GM10847 (cell line): Measurements from ENCODE around the gene ACSM4.

Experiments used
- POLR2A ChIP-seq: IDR thresholded peaks from 2 replicates; pipeline ENCODE4 v1.6.1; 2011; ENCODE audit not compliant: insufficient read length; ENCODE audit errors: extremely low read depth

ACSM4 gene

DNA sequence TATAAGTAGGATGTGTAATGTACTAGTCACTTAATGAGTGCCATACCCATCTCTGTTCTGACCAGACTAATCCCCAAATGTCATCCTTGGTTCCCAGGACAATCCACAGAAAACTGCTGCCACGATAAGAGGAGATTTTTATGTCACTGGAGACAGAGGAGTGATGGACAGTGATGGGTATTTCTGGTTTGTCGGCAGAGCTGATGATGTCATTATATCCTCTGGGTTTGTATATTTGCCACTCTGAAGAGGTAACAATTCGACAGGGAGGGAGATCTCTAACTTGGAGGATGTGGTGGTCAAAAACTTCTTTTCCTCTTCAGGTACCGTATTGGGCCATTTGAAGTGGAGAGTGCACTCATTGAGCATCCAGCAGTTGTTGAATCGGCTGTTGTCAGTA, 20.3 kb downstream of the ACSM4 start:
- no peak for TF ChIP-seq POLR2A

DNA sequence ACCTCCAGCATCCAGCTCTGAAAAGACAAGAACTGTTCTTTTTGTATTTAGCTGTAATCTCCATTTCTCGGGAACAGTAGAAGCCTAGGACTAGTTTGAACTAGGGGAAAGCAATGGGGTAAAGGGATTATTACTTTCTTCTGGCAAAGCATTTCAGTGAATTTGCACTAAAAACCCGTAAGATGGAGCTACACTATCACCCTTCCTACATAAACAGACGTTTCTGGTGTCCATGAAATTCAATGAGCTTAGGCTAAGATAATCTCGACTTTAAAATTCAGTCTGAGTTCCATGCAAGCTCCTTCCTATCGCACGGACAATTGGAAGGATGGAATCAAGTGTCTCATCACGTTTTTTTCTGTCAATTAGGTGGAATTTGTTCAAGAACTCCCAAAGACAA, 24.0 kb downstream of the ACSM4 start:
- TF ChIP-seq POLR2A, result no peak

DNA sequence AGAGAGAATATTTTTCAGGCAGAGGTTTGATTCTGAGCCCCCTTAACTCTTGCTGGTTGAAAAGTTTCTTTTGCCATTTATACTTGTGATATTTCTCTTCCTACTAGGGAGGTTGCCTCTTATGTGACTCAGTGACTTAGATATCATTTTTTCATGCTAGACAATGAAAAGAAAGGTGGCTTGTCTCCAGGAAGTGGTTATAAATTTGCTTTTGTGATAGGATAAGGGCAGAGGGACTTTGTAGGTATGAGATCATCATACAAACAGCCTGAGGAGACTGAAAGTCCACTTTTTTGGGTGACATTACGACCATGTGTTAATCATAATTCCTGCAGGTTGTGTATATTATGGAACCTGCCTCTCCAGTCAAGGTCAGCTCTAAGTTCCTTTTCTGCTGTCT, 35.8 kb downstream of the ACSM4 start:
- no peak for TF ChIP-seq POLR2A

- TF ChIP-seq POLR2A, result no peak
These were observed 41.1 kb downstream of the ACSM4 start for GRCh38 chr12:7344833-7345606.

DNA sequence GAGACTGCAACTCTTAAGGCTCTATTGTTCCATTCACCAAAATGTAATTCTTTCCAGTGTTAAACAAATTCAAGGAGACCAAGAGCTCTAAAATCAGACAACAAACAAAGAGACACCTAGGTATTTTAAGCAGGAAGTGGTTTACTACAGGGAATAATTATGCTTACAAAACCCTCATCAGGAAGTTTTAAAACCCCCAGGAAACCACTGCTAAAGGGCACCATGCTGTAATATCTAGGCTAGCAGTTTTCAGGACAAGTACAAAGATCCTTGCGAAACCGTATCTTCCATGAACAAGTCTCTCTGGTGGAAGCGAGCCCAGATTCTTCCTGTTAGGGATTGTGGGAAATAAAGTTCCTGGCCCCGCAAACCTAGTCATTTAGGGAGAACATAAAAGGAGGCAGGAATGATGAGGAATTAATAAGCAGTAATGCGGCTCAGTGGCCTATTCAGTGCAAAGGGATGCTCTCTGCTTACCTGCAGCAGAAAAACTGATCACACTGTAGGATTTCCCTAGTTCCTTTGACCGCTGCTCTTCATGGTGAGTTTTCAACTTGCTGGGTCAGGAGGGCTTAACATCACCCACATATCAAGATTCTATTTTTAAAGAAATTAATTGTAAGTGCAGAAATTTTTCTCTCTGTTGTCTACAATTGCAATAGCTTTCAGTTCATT, 42.8 kb downstream of the ACSM4 start:
- TF ChIP-seq POLR2A, result no peak

DNA sequence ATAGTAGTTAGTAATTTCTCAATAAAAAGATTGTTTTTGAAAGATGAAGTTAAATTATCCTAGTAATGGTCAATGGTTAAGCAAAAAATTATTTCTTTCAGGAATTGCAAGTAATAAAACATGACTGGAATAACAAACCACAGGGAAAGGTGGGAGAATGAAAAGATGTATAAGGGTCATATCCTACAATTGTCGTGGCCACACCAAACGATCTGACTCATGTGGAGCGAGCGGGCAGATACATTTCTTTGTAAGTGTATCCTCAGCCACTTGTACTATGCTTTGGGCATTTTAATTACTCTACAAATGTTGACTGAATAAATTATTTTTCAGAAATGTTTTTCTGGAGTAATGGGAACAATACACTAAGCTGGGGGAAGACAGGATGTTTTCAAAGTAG, 45.5 kb downstream of the ACSM4 start:
- no peak for TF ChIP-seq POLR2A

GRCh38 chr12:7351177-7351576, 47.3 kb downstream of the ACSM4 start:
- TF ChIP-seq POLR2A, result no peak

DNA sequence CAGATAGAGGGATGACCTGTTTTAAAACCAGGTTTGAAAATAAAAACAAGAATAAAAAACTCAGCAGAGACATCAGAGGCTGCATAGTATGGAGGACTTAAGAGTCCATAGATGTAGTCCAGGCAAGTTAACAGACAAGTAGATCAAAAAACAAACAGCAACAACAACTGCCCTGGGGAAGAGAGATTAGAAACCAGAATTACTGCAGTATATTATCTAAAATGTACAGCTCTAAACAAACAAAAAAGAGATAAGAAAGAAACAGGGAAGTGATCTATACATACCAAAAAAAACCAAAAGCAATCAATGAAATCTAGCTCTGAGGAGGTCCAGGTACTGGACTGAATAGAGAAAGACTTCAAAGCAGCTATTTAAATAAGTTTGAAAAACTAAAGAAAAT, 48.8 kb downstream of the ACSM4 start:
- TF ChIP-seq POLR2A, result no peak

GRCh38 chr12:7354529-7354928, 50.7 kb downstream of the ACSM4 start:
- TF ChIP-seq POLR2A, result no peak

- TF ChIP-seq POLR2A, result no peak
These were observed 57.4 kb downstream of the ACSM4 start for GRCh38 chr12:7361265-7361664.

- no peak for TF ChIP-seq POLR2A
These were observed 58.9 kb downstream of the ACSM4 start for GRCh38 chr12:7362734-7363133.

DNA sequence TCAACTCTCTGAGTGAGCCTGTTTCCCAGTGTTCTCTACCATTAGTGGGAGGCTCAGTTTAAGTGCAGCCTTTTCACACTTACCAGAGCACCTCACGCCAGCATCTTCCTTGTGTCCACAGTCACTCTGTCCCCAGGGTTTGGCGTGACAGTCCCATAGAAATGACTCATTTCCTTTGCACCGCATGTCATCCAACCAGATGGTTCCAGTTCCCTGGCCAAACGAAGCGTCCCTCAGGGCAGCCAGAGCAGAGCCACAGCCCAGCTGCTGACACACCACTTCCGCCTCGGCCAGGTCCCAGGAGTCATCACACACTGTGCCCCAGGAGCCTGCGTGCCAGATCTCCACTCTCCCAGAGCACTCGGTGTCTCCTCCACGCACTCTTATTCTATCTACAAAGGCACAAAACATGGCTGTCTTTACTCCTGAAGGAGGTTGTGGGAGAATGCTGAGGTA, 65.4 kb downstream of the ACSM4 start:
- no peak for TF ChIP-seq POLR2A

- no peak for TF ChIP-seq POLR2A
These were observed 69.4 kb downstream of the ACSM4 start for GRCh38 chr12:7373226-7373625.

DNA sequence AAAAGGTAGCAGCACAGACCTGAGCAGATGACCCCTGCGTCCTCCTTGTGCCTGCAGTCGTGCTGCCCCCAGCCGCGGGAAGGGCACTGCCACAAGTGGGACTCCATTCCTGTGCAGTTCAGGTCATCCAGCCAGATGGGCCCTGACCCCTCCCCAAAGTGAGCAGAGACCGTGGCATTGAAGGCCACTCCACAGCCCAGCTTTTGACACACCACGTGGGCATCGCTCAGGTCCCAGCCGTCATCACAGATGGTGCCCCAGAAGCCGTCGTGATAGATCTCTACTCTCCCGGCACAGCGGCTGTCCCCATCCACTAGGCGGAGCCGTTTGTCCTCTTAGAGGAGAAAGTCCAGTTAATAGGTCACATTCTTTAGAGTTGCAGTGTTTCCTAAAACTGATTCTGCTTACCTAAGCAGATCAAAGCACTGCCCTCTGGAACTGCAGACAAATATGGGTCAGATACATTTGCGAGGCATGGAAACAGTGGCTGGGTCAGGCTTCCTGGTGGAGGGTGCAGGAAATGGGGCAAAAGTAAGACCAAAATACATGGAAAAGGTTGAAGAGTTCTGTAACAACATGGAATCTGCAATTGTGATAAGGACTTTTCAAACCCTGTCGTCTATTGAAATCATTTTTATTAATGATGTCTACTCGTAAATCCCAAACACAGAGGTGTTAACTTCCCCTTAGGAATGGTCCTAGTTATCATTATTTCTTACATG, 70.7 kb downstream of the ACSM4 start:
- no peak for TF ChIP-seq POLR2A

DNA sequence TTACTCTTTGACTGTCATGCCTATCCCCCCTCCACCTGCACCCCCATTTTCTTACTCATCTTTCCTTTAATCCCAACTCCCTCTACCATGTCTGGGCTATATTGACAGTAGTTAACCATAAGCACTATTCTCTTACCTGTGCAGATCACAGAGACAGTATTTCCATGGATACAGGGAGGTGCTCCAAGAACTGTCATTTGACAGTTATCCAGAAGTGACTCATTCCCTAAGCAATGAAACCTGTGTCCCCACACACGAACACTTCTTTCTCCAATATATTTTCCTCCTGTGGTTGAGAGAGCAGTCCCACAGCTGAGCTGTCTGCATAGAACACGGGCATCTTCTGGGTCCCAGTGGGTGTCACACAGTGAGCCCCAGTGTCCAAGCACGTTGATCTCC, 71.3 kb downstream of the ACSM4 start:
- TF ChIP-seq POLR2A, result no peak

DNA sequence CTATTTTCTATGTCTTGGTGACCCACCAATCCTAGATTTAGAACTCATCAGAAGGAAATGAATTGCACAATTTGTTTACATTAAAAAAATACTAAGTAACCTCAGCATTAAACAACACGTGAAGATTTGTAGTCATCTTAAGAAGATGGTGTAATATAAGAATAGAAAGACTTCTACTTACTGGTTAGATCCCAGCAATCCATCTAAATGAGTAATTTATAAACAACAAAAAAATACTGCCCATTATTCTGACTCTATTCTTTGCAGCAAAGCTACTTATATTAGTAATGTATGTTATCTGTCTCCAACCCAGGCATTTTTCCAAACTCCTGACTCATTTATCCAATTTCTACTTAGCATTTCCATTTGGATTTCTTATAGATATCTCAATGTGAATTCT, 72.3 kb downstream of the ACSM4 start:
- TF ChIP-seq POLR2A, result no peak
